HG03439 (cell line): ENCODE data around the gene HID1.

ENCODE experiments used
- ATAC-seq: cut with Tn5 transposase; IDR thresholded peaks from one replicate; pipeline ENCODE4 v1.9.1; 2021; ENCODE audit warnings: mild to moderate bottlenecking, moderate library complexity; ENCODE audit not compliant: unreplicated experiment

Gene HID1

DNA sequence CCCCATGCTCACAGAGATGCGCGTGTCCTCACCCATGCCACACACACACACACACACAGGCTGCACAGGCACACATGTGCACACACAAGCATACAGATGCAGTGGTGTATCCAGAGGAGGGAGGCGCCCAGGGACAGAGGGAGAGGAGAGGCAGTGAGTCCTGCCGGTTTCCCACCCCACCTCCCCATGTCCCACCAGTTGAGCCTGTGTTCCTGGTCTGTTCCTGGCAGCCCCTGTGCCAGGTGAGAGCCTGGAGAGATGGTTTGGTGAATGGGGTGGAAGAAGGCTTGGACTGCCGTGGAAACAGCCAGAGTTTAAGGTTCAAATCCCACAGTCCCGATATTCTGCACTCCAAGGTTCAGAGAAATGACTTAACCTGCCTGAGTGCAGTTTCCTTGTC, 68.9 kb downstream of the HID1 start:
- ATAC-seq = no peak

GRCh38 chr17:74903034-74903433, 69.5 kb downstream of the HID1 start:
- no peak for ATAC-seq

GRCh38 chr17:74901353-74902135, 71.0 kb downstream of the HID1 start:
- ATAC-seq = no peak
